H1 (cell line): ENCODE results near the gene RPL12. TPM values are rescaled to one million over a fixed set of nuclear protein-coding genes. Genes with fewer than 3 reads are reported as not detected.

ENCODE experiments used
- CTCF ChIA-PET: fragments of 300-600 bp; sonication (Branson Sonifier 250); formaldehyde crosslinking; loops from one replicate; lab custom pipeline; 2021; ENCODE audit not compliant: partially characterized antibody; lab: Charles Lee
- POLR2A ChIA-PET: fragments of 300-600 bp; sonication (Branson Sonifier 250); formaldehyde crosslinking; loops from one replicate; lab custom pipeline; 2021; ENCODE audit warnings: inconsistent platforms; ENCODE audit not compliant: partially characterized antibody; lab: Charles Lee
- DNase-seq, 2 experiments: peaks; one replicate each; pipeline versions ENCODE4 v3.0.0 to v3.0.0-alpha.2; 2010 to 2022; ENCODE audit warnings: low spot score in 2 of 2, low read depth in 1 of 2, mixed read lengths in 1 of 2
- FAIRE-seq: peaks from 2 replicates; lab custom pipeline; 2011; peaks lifted over from hg19 to GRCh38; lab: Jason Lieb, UNC
- H2AFZ ChIP-seq: 2 replicates; pipeline ENCODE4 v1.8.1; 2012; ENCODE audit warnings: low read length, inconsistent platforms
- H2AK5ac ChIP-seq: 2 replicates; pipeline ENCODE4 v1.6.1; 2013; ENCODE audit warnings: low read depth, low read length
- H2BK120ac ChIP-seq: replicated peaks from 2 replicates; pipeline ENCODE3; 2013; ENCODE audit warnings: low read depth, low read length, inconsistent platforms
- H2BK12ac ChIP-seq: 2 replicates; pipeline ENCODE4 v1.6.1; 2013; ENCODE audit warnings: low read depth, low read length
- H2BK15ac ChIP-seq: 2 replicates; pipeline ENCODE4 v1.6.1; 2013; ENCODE audit warnings: low read length
- H2BK20ac ChIP-seq: 2 replicates; pipeline ENCODE4 v1.6.1; 2013; ENCODE audit warnings: low read length
- H2BK5ac ChIP-seq: 2 replicates; pipeline ENCODE4 v1.6.1; 2013; ENCODE audit warnings: low read depth, low read length
- H3K14ac ChIP-seq: 2 replicates; pipeline ENCODE4 v1.6.1; 2013; ENCODE audit warnings: inconsistent platforms; ENCODE audit not compliant: insufficient read length
- H3K18ac ChIP-seq: 2 replicates; pipeline ENCODE4 v1.6.1; 2013; ENCODE audit warnings: low read length; ENCODE audit errors: extremely low read depth
- H3K23ac ChIP-seq: 2 replicates; pipeline ENCODE4 v1.6.1; 2013; ENCODE audit warnings: inconsistent platforms; ENCODE audit not compliant: insufficient read length
- H3K23me2 ChIP-seq: 2 replicates; pipeline ENCODE4 v1.6.1; 2013; ENCODE audit warnings: low read depth, low read length
- H3K27ac ChIP-seq: 2 replicates; pipeline ENCODE4 v1.6.1; 2011; ENCODE audit warnings: low read depth, low read length, inconsistent platforms
- H3K27me3 ChIP-seq, 4 experiments: replicated peaks in 1 of 4; 1 replicate in 1 of 4; 2 replicates in 3 of 4; pipeline versions ENCODE4 v1.6.1 to v1.8.1; 2011 to 2013; ENCODE audit warnings: low read length in 3 of 4, mild to moderate bottlenecking in 3 of 4, inconsistent platforms in 2 of 4, mixed read lengths in 2 of 4, moderate library complexity in 1 of 4; ENCODE audit not compliant: control insufficient read depth in 3 of 4, insufficient read depth in 3 of 4; ENCODE audit errors: extremely low read depth in 1 of 4
- H3K36me3 ChIP-seq, 4 experiments: 2 replicates each; pipeline versions ENCODE4 v1.6.1 to v1.8.1; 2011 to 2013; ENCODE audit warnings: mild to moderate bottlenecking in 4 of 4, low read length in 3 of 4, moderate library complexity in 2 of 4, control low read depth in 1 of 4, inconsistent platforms in 1 of 4; ENCODE audit not compliant: insufficient read depth in 4 of 4, control insufficient read depth in 2 of 4
- H3K4ac ChIP-seq: replicated peaks from 2 replicates; pipeline ENCODE3; 2013; ENCODE audit warnings: low read length, low read depth, mixed read lengths, inconsistent platforms; ENCODE audit not compliant: insufficient read length
- H3K4me1 ChIP-seq, 4 experiments: replicated peaks in 1 of 4; 1 replicate in 1 of 4; 2 replicates in 3 of 4; pipeline versions ENCODE4 v1.6.1 to v1.8.1; 2011 to 2013; ENCODE audit warnings: low read length in 3 of 4, inconsistent platforms in 2 of 4, mixed read lengths in 1 of 4; ENCODE audit not compliant: insufficient read depth in 4 of 4, control insufficient read depth in 3 of 4
- H3K4me2 ChIP-seq, 2 experiments: 2 replicates each; pipeline versions ENCODE4 v1.6.1 to v1.8.1; 2011 to 2013; ENCODE audit warnings: low read depth in 2 of 2, low read length in 2 of 2, control low read depth in 1 of 2, inconsistent platforms in 1 of 2, mild to moderate bottlenecking in 1 of 2; ENCODE audit not compliant: insufficient read depth in 1 of 2
- H3K4me3 ChIP-seq, 4 experiments: fragments of 200-600, 300-600 bp in 1 of 4; sonication (generic), shearing (Covaris generic), sonication (Bioruptor Twin) in 1 of 4; 2 replicates each; pipeline versions ENCODE4 v1.5.1 to v1.8.1; 2011 to 2016; ENCODE audit warnings: low read length in 4 of 4, low read depth in 3 of 4, control low read depth in 2 of 4, inconsistent platforms in 2 of 4, mild to moderate bottlenecking in 2 of 4, mixed read lengths in 1 of 4, moderate library complexity in 1 of 4; ENCODE audit not compliant: insufficient read depth in 2 of 4; ENCODE audit errors: extremely low read depth in 1 of 4
- H3K56ac ChIP-seq: replicated peaks from 2 replicates; pipeline ENCODE3; 2013; ENCODE audit warnings: low read depth, mild to moderate bottlenecking, mixed read lengths, low read length, inconsistent platforms; ENCODE audit not compliant: insufficient read length
- H3K79me1 ChIP-seq: 2 replicates; pipeline ENCODE4 v1.6.1; 2013; ENCODE audit warnings: low read depth, low read length, control low read depth
- H3K79me2 ChIP-seq, 2 experiments: 2 replicates each; pipeline versions ENCODE4 v1.6.1 to v1.8.1; 2012 to 2013; ENCODE audit warnings: low read length in 2 of 2, mild to moderate bottlenecking in 2 of 2, inconsistent platforms in 1 of 2; ENCODE audit not compliant: insufficient read depth in 2 of 2, control insufficient read depth in 1 of 2
- H3K9ac ChIP-seq, 4 experiments: replicated peaks in 1 of 4; 1 replicate in 1 of 4; 2 replicates in 3 of 4; pipeline versions ENCODE4 v1.6.1 to v1.8.1; 2011 to 2013; ENCODE audit warnings: low read depth in 3 of 4, low read length in 3 of 4, control low read depth in 2 of 4, mild to moderate bottlenecking in 2 of 4, moderate library complexity in 2 of 4, inconsistent platforms in 1 of 4; ENCODE audit errors: extremely low read depth in 1 of 4
- H3K9me3 ChIP-seq, 2 experiments: 2 replicates each; pipeline versions ENCODE4 v1.6.1 to v1.8.1; 2012 to 2013; ENCODE audit warnings: mild to moderate bottlenecking in 2 of 2, moderate library complexity in 2 of 2, control low read depth in 1 of 2, inconsistent platforms in 1 of 2, low read depth in 1 of 2, low read length in 1 of 2, mixed read lengths in 1 of 2; ENCODE audit not compliant: insufficient read depth in 2 of 2
- H4K20me1 ChIP-seq, 2 experiments: replicated peaks in 1 of 2; 2 replicates each; pipeline versions ENCODE3 to v1.8.1; 2011 to 2013; ENCODE audit warnings: inconsistent platforms in 2 of 2, low read length in 2 of 2, mild to moderate bottlenecking in 1 of 2; ENCODE audit not compliant: insufficient read depth in 2 of 2, control insufficient read depth in 1 of 2
- H4K5ac ChIP-seq: 2 replicates; pipeline ENCODE4 v1.6.1; 2013; ENCODE audit warnings: low read length, low read depth, mixed read lengths, inconsistent platforms; ENCODE audit not compliant: insufficient read length
- H4K8ac ChIP-seq: 2 replicates; pipeline ENCODE4 v1.8.0; 2013; ENCODE audit warnings: mild to moderate bottlenecking, moderate library complexity, low read length, inconsistent platforms; ENCODE audit not compliant: insufficient read depth; ENCODE audit errors: extremely low read depth
- H4K91ac ChIP-seq: replicated peaks from 2 replicates; pipeline ENCODE3; 2013; ENCODE audit warnings: low read length, mixed read lengths, inconsistent platforms; ENCODE audit not compliant: insufficient read length
- CBX8 ChIP-seq: fragments of 300-800, 300-1000 bp; sonication (generic); IDR thresholded peaks from 2 replicates; pipeline ENCODE4 v1.7.1; 2016; ENCODE audit warnings: low read depth, low read length, borderline replicate concordance
- CHD1 ChIP-seq: IDR thresholded peaks from 2 replicates; pipeline ENCODE4 v1.6.1; 2012; ENCODE audit warnings: low read depth, low read length, improper control_type of control experiment
- EZH2 ChIP-seq: fragments of 200-600 bp; sonication (generic); IDR thresholded peaks from 2 replicates; pipeline ENCODE4 v1.7.1; 2012; ENCODE audit warnings: low read depth, mild to moderate bottlenecking, moderate library complexity, low read length, inconsistent platforms; ENCODE audit not compliant: severe bottlenecking
- KDM5A ChIP-seq: fragments of 200-600 bp; IDR thresholded peaks from 2 replicates; pipeline ENCODE4 v1.7.1; 2012; ENCODE audit warnings: mild to moderate bottlenecking, low read length, inconsistent platforms, mixed read lengths
- PHF8 ChIP-seq: fragments of 200-600 bp; sonication (generic); conservative IDR thresholded peaks from 2 replicates; pipeline ENCODE4 v1.7.1; 2012; ENCODE audit warnings: low read depth, mild to moderate bottlenecking, inconsistent platforms, low read length, moderate library complexity
- POLR2A ChIP-seq, 2 experiments: IDR thresholded peaks; 1 replicate in 1 of 2; 2 replicates in 1 of 2; pipeline ENCODE4 v1.6.1; 2011; ENCODE audit warnings: low read depth in 2 of 2, low read length in 2 of 2, mild to moderate bottlenecking in 2 of 2; ENCODE audit errors: control extremely low read depth in 1 of 2
- SP1 ChIP-seq: IDR thresholded peaks from 2 replicates; pipeline ENCODE4 v1.6.1; 2011; ENCODE audit warnings: low read depth, low read length
- SP4 ChIP-seq: IDR thresholded peaks from 2 replicates; pipeline ENCODE4 v1.6.1; 2012; ENCODE audit warnings: low read length, inconsistent platforms
- WGBS, 2 experiments: shearing (Covaris generic) in 1 of 2; methylation state at CpG; one replicate each; pipeline versions ENCODE4 v1.1.6 to v1.1.7; 2013 to 2015; ENCODE audit warnings: low lambda C conversion rate in 2 of 2, mixed read lengths in 2 of 2, inconsistent platforms in 1 of 2, low coverage in 1 of 2, missing lambda C conversion rate in 1 of 2; ENCODE audit not compliant: insufficient replicate concordance in 2 of 2, insufficient coverage in 1 of 2, insufficient read length in 1 of 2; ENCODE audit errors: extremely low coverage in 1 of 2, missing lambda C conversion rate in 1 of 2; 5-methylcytosine and 5-hydroxymethylcytosine counted together
- polyA plus RNA-seq, 7 experiments: library from polyadenylated mRNA; depleted of rRNA in 3 of 7; stranded (reverse) in 5 of 7; unstranded in 2 of 7; fragments of >200 nt in 5 of 7; fragments of 200-250 nt in 2 of 7; gene quantifications; 1 replicate in 5 of 7; 2 replicates in 1 of 7; 4 replicates in 1 of 7; pipeline versions ENCODE4 v1.2.1 to v1.2.3, GENCODE V29; 2011 to 2013; ENCODE audit warnings: missing spikeins in 2 of 7, mixed read lengths in 2 of 7
- total RNA-seq: library from RNA; stranded (reverse); fragmentation: NEBNext Ultra II Directional; extraction: Animal tissue kit (Norgen Biotek cat#: 25700); gene quantifications from 2 replicates; pipeline ENCODE4 v1.2.1, GENCODE V29; 2021
- TF ChIP-seq, protein P1 (sequence below), 3 experiments: IDR thresholded peaks; 1 replicate in 2 of 3; 2 replicates in 1 of 3; pipeline versions ENCODE4 v1.5.1 to v1.6.1; 2011; ENCODE audit warnings: low read length in 3 of 3, mild to moderate bottlenecking in 3 of 3, inconsistent platforms in 2 of 3, low read depth in 1 of 3, moderate library complexity in 1 of 3; ENCODE audit not compliant: insufficient read depth in 1 of 3; ENCODE audit errors: control extremely low read depth in 1 of 3

RPL12 gene
- total and polyA plus RNA-seq, 2 of the 8 experiments (the other 6 are each of a cell fraction or from before 2014, with no cell fraction given), result 1,993 to 4,892 TPM

DNA sequence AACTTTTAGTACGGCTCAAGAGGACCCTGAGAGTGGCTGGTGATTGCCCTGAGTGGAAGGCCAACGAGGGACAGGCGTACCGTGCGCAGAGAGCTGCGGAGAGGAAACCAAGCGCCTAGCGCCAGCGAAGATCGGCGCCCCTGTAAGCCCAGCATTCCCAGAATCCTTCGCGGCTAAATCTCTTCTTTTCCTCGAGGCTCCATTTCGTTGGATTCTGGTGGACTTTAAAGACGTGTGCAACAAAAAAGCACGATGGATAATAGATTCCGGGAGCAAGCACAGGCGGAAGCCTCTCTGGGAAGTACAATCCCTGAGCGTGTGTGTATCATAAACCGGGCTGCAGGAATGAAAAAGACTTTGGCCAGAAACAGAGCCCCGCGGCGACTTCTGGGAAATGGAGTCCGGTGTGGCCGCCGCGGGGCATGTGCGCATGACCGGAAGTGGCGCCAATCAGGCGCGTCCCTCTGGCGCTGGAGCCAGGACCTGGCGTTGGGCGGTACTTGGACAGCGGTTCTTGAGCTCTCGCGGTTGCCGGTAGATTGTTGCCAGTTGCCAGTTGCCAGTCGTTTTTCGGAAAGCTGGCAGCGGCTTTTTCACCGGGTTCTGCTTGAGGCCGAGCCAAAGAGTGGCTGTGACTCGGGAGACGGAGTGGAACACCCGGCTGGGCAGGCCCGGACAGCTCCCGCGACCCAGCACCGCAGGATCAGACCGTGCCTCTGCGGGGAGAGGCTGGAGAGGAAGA is 27.1 kb downstream of the RPL12 start, which contains the start of gene ZNF79:
TSS of gene ZNF79 (plus strand) at position 449 of the 742 bp plus-strand sequence. CDS start 406 bp downstream, outside the sequence.
- Histone ChIP-seq H3K56ac (peak within 1 kb of the TSS; percentile 93), H3K4me3 (peak within 1 kb of the TSS; percentile 87 to 96 (median 94)), H4K91ac (peak within 1 kb of the TSS; percentile 91), H2BK120ac (no peak within 1 kb of the TSS), H3K4me2 (peak within 1 kb of the TSS; percentile 58 to 74), H3K9ac (peak within 1 kb of the TSS; percentile 78 to 90 (median 88)), H3K23ac (no peak within 1 kb of the TSS), H3K14ac (no peak within 1 kb of the TSS), H3K79me1 (peaks cover 3% of the 10 kb centered on the region), H2BK15ac (0 out of 2 replicates have a peak within 1 kb of the TSS, but pooled peaks have one; percentile 61), H3K27ac (peak within 1 kb of the TSS; percentile 94), H3K23me2 (peaks cover 13% of the 10 kb centered on the region), H3K18ac (peak within 1 kb of the TSS; percentile 98), H3K36me3 (peaks cover 0 to 6% (median 0%) of the 10 kb centered on the region in 4 experiments; a peak in 3 of 8 replicates), H2AFZ (peak within 1 kb of the TSS; percentile 88), H2BK20ac (0 out of 2 replicates have a peak within 1 kb of the TSS, but pooled peaks have one; percentile 86), H4K20me1 (peaks cover 0 to 6% of the 10 kb centered on the region in 2 experiments), H3K27me3 (no peaks in the 10 kb centered on the region), H3K79me2 (peaks cover 7 to 44% of the 10 kb centered on the region in 2 experiments), H3K9me3 (no peaks in the 10 kb centered on the region), H4K8ac (peak within 1 kb of the TSS; percentile 63), H2BK5ac (peak within 1 kb of the TSS; percentile 93), H2AK5ac (no peak within 1 kb of the TSS), H4K5ac (peak within 1 kb of the TSS; percentile 98), H2BK12ac (peak within 1 kb of the TSS; percentile 81; the same call in 1 of the 2 replicates), H3K4ac (peak within 1 kb of the TSS; percentile 81), H3K4me1 (peaks cover 0 to 12% (median 6%) of the 10 kb centered on the region in 4 experiments; a peak in 5 of 7 replicates)
- FAIRE-seq (no peak), DNase-seq (peak; percentile 82 to 95)
- POLR2A ChIA-PET, result interaction anchor here (0.7 to 6.3 kb wide), 21 partner anchors 9 to 302 kb away, joined by 3 to 59 read pairs (median 4); partner anchors contain the start of genes LRSAM1, RPL12, SLC2A8 and TTC16
- 1% methylated on average over 54 of the region's 54 CpGs; no CpG with 5 or more reads in 1 of the 2 experiments for WGBS, 2 experiments
- CTCF ChIA-PET, result interaction anchor here (0.6 to 1.9 kb wide), 8 partner anchors 13 to 509 kb away, joined by 3 to 7 read pairs (median 3); partner anchors contain the start of genes RALGPS1 and SLC2A8
- TF ChIP-seq EZH2 (no peak), CBX8 (no peak), CHD1 (no peak), SP4 (no peak), POLR2A (IDR thresholded peaks at IDR 0.05; ENCODE audit: control extremely low read depth in 1 of 2, low read depth in 2 of 2, low read length in 2 of 2) (peak; percentile 80 to 92), KDM5A (peak; percentile 73; the same call in 1 of the 2 replicates), SP1 (no peak), PHF8 (peak; percentile 59)
- TF ChIP-seq, protein P1, sequence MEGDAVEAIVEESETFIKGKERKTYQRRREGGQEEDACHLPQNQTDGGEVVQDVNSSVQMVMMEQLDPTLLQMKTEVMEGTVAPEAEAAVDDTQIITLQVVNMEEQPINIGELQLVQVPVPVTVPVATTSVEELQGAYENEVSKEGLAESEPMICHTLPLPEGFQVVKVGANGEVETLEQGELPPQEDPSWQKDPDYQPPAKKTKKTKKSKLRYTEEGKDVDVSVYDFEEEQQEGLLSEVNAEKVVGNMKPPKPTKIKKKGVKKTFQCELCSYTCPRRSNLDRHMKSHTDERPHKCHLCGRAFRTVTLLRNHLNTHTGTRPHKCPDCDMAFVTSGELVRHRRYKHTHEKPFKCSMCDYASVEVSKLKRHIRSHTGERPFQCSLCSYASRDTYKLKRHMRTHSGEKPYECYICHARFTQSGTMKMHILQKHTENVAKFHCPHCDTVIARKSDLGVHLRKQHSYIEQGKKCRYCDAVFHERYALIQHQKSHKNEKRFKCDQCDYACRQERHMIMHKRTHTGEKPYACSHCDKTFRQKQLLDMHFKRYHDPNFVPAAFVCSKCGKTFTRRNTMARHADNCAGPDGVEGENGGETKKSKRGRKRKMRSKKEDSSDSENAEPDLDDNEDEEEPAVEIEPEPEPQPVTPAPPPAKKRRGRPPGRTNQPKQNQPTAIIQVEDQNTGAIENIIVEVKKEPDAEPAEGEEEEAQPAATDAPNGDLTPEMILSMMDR (IDR thresholded peaks at IDR 0.05; ENCODE audit: control extremely low read depth in 1 of 3, insufficient read depth in 1 of 3, low read depth in 1 of 3, low read length in 3 of 3), result no peak
